HepG2 (cell line): ENCODE measurements around the gene ZNF547. TPM values are rescaled to one million over a fixed set of nuclear protein-coding genes. Genes with fewer than 3 reads are reported as not detected.

Experiments used
- AHR ChIP-seq: IDR thresholded peaks from 2 replicates; pipeline ENCODE4 v1.6.1; 2018; ENCODE audit warnings: missing genetic modification reagents, missing compliant biosample characterization
- ATAD3A ChIP-seq: sonication (generic); formaldehyde crosslinking; IDR thresholded peaks from 2 replicates; pipeline ENCODE4 v1.4.0; 2020; ENCODE audit warnings: missing genetic modification reagents
- ELF1 ChIP-seq: sonication (generic); formaldehyde crosslinking; IDR thresholded peaks from 2 replicates; pipeline ENCODE4 v1.4.0; 2020; ENCODE audit warnings: missing genetic modification reagents
- ERF ChIP-seq: IDR thresholded peaks from 2 replicates; pipeline ENCODE4 v1.6.1; 2018; ENCODE audit warnings: missing biosample characterization, missing genetic modification reagents
- FOXK2 ChIP-seq: fragments of 450-650 bp; IDR thresholded peaks from 2 replicates; pipeline ENCODE4 v1.6.1; 2016
- NFE2L1 ChIP-seq: sonication (generic); formaldehyde crosslinking; IDR thresholded peaks from 2 replicates; pipeline ENCODE4 v1.4.0; 2020; ENCODE audit warnings: missing genetic modification reagents, mild to moderate bottlenecking, borderline replicate concordance
- SAP130 ChIP-seq: IDR thresholded peaks from 2 replicates; pipeline ENCODE4 v1.6.1; 2016; ENCODE audit warnings: low read depth
- SRY ChIP-seq: sonication (generic); formaldehyde crosslinking; IDR thresholded peaks from 2 replicates; pipeline ENCODE4 v1.8.0; 2022; ENCODE audit warnings: mild to moderate bottlenecking, missing genetic modification reagents
- ZBTB43 ChIP-seq: sonication (generic); formaldehyde crosslinking; conservative IDR thresholded peaks from 2 replicates; pipeline ENCODE4 v1.4.0; 2020; ENCODE audit warnings: missing genetic modification reagents
- ZNF225 ChIP-seq: sonication (generic); formaldehyde crosslinking; IDR thresholded peaks from 2 replicates; pipeline ENCODE4 v1.4.0; 2020; ENCODE audit warnings: mild to moderate bottlenecking, missing genetic modification reagents
- ZNF800 ChIP-seq: sonication (generic); formaldehyde crosslinking; IDR thresholded peaks from 2 replicates; pipeline ENCODE4 v1.4.0; 2020; ENCODE audit warnings: missing genetic modification reagents
- polyA plus RNA-seq, 8 experiments: library from polyadenylated mRNA; depleted of rRNA in 3 of 8; stranded (reverse) in 7 of 8; unstranded in 1 of 8; fragments of >200 nt; fragmentation: Illumina TruSeq in 4 of 8; extraction: Trizol in 4 of 8; gene quantifications; 2 replicates each; pipeline versions ENCODE4 v1.2.1 to v1.2.3, GENCODE V29; 2011 to 2016; ENCODE audit warnings: low read depth in 4 of 8, missing spikeins in 1 of 8, mixed read lengths in 1 of 8; ENCODE audit not compliant: insufficient read depth in 1 of 8
- total RNA-seq, 5 experiments: library from RNA; depleted of rRNA; stranded (reverse); fragments of >200 nt; fragmentation: Illumina TruSeq; extraction: Trizol; gene quantifications; 2 replicates each; pipeline ENCODE4 v1.2.3, GENCODE V29; 2016; ENCODE audit warnings: low read depth in 1 of 5
- TF ChIP-seq, protein P1 (sequence below): IDR thresholded peaks from 2 replicates; pipeline ENCODE4 v1.6.1; 2016; ENCODE audit warnings: missing biosample characterization, missing genetic modification reagents, low read depth
- TF ChIP-seq, protein P2 (sequence below): sonication (generic); formaldehyde crosslinking; IDR thresholded peaks from 2 replicates; pipeline ENCODE4 v1.5.1; 2020; ENCODE audit warnings: missing genetic modification reagents, mild to moderate bottlenecking, borderline replicate concordance
- TF ChIP-seq, protein P3 (sequence below): sonication (generic); formaldehyde crosslinking; conservative IDR thresholded peaks from 2 replicates; pipeline ENCODE4 v1.4.0; 2020; ENCODE audit warnings: mild to moderate bottlenecking, missing genetic modification reagents, moderate library complexity
- TF ChIP-seq, protein P4 (sequence below): sonication (generic); formaldehyde crosslinking; IDR thresholded peaks from 2 replicates; pipeline ENCODE4 v1.8.1; 2023; ENCODE audit warnings: mild to moderate bottlenecking, missing genetic modification reagents, borderline replicate concordance
- TF ChIP-seq, protein P5 (sequence below): sonication (generic); formaldehyde crosslinking; IDR thresholded peaks from 2 replicates; pipeline ENCODE4 v1.4.0; 2020; ENCODE audit warnings: missing genetic modification reagents, low read depth, mild to moderate bottlenecking, borderline replicate concordance

The ZNF547 gene
- total and polyA plus RNA-seq, 2 of the 13 experiments (the other 11 are each of a cell fraction or from before 2014, with no cell fraction given), result 2.0 to 2.6 TPM

DNA sequence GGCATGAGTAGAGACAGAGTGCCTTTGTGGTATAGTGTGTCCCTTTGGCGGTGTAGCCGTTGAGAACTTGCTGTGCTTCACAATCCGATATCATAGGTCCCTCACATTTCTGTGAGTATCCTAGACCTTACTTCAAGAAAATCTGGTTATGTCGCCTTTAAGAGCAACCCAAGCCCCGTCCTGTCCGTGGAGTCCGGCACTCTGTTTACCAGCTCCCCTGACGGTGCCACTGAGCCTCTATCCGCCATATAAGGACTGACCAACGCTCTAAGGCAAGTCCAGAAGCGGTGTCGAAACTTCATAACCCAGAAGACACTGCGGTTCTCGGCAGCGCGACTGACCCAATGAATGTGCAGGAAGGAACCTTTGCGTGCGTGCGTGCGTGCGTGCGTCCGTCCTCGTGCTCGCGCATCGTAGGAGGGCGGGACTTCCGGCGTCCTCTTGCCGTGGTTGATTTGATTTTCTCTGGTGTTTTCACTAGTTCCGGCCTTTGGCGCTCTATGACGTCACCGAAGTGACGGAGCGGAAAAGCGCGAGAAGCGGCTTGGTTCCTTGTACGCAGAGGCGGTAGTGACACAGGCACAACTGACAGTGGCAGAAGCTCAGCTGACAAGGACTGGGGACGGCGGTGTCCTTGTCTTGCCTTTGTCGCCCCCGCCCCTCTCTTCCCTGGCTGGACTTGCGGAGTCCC is at the start of gene ZNF547, which contains the start of gene TRAPPC2B (continued):
- TF ChIP-seq, protein P1, sequence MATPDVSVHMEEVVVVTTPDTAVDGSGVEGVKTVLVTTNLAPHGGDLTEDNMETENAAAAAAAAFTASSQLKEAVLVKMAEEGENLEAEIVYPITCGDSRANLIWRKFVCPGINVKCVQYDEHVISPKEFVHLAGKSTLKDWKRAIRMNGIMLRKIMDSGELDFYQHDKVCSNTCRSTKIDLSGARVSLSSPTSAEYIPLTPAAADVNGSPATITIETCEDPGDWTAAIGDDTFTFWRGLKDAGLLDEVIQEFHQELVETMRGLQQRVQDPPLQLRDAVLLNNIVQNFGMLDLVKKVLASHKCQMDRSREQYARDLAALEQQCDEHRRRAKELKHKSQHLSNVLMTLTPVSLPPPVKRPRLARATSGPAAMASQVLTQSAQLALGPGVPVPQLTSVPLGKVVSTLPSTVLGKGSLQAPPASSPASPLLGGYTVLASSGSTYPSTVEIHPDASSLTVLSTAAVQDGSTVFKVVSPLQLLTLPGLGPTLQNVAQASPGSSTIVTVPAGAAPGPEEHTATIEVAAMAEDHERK, result peak; percentile 100
- TF ChIP-seq AHR (CRISPR knock-in tag) (no peak), SRY (CRISPR knock-in tag) (no peak), ZNF225 (CRISPR knock-in tag) (no peak), ERF (CRISPR knock-in tag) (peak; percentile 64; the same call in 1 of the 2 replicates), FOXK2 (no peak), SAP130 (CRISPR knock-in tag) (peak; percentile 94), ZBTB43 (no peak), ZNF800 (no peak), ELF1 (CRISPR knock-in tag) (peak; percentile 92), NFE2L1 (no peak), ATAD3A (CRISPR knock-in tag) (no peak)
- TF ChIP-seq, protein P2, sequence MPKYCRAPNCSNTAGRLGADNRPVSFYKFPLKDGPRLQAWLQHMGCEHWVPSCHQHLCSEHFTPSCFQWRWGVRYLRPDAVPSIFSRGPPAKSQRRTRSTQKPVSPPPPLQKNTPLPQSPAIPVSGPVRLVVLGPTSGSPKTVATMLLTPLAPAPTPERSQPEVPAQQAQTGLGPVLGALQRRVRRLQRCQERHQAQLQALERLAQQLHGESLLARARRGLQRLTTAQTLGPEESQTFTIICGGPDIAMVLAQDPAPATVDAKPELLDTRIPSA (CRISPR knock-in tag), result no peak
- TF ChIP-seq, protein P3, sequence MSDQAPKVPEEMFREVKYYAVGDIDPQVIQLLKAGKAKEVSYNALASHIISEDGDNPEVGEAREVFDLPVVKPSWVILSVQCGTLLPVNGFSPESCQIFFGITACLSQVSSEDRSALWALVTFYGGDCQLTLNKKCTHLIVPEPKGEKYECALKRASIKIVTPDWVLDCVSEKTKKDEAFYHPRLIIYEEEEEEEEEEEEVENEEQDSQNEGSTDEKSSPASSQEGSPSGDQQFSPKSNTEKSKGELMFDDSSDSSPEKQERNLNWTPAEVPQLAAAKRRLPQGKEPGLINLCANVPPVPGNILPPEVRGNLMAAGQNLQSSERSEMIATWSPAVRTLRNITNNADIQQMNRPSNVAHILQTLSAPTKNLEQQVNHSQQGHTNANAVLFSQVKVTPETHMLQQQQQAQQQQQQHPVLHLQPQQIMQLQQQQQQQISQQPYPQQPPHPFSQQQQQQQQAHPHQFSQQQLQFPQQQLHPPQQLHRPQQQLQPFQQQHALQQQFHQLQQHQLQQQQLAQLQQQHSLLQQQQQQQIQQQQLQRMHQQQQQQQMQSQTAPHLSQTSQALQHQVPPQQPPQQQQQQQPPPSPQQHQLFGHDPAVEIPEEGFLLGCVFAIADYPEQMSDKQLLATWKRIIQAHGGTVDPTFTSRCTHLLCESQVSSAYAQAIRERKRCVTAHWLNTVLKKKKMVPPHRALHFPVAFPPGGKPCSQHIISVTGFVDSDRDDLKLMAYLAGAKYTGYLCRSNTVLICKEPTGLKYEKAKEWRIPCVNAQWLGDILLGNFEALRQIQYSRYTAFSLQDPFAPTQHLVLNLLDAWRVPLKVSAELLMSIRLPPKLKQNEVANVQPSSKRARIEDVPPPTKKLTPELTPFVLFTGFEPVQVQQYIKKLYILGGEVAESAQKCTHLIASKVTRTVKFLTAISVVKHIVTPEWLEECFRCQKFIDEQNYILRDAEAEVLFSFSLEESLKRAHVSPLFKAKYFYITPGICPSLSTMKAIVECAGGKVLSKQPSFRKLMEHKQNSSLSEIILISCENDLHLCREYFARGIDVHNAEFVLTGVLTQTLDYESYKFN (CRISPR knock-in tag), result no peak; the same call in 1 of the 2 replicates
- TF ChIP-seq, protein P4, sequence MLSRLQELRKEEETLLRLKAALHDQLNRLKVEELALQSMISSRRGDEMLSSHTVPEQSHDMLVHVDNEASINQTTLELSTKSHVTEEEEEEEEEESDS (CRISPR knock-in tag), result no peak
- TF ChIP-seq, protein P5, sequence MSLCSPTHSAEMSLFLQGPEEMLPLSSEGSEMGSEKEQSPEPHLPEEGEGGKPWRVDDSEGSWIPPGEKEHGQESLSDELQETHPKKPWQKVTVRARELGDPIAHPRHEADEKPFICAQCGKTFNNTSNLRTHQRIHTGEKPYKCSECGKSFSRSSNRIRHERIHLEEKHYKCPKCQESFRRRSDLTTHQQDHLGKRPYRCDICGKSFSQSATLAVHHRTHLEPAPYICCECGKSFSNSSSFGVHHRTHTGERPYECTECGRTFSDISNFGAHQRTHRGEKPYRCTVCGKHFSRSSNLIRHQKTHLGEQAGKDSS, result no peak
